Measurements from ENCODE around the gene NALCN. TPM values are rescaled to one million over a fixed set of nuclear protein-coding genes. Genes with fewer than 3 reads are reported as not detected.

NALCN gene
- total and polyA plus RNA-seq, 5 donors, result 5.2 to 17.0 (median 14.5) TPM

GRCh38 chr13:101308247-101309013 is 107.9 kb downstream of the NALCN start:
- intact Hi-C loops (cut with DNase I), result no loop called here
- H3K4me1 ChIP-seq (ENCODE audit: control insufficient read depth, insufficient read depth, low read length), result no peaks in the 10 kb centered on the region
- DNase-seq (no peak), ATAC-seq (no peak)
- no peak overlapping the region for H3K4me3 ChIP-seq (ENCODE audit: low read length)
- H3K27me3 ChIP-seq (ENCODE audit: control insufficient read depth, insufficient read depth), result no peaks in the 10 kb centered on the region
- WGBS, result 67% methylated on average over 4 of the region's 4 CpGs
- H3K9me3 ChIP-seq (ENCODE audit: control insufficient read depth, low read length), result no peaks in the 10 kb centered on the region
- no peak overlapping the region for H3K27ac ChIP-seq (ENCODE audit: low read length)

GRCh38 chr13:101307181-101307701 is 109.1 kb downstream of the NALCN start:
- intact Hi-C loops (cut with DNase I), result no loop called here
- H3K27ac ChIP-seq (ENCODE audit: low read length), result no peak overlapping the region
- 61% methylated on average over 5 of the region's 5 CpGs for WGBS
- DNase-seq, result no peak
- no peak overlapping the region for H3K4me3 ChIP-seq (ENCODE audit: low read length)
- H3K27me3 ChIP-seq (ENCODE audit: control insufficient read depth, insufficient read depth), result no peaks in the 10 kb centered on the region
- H3K9me3 ChIP-seq (ENCODE audit: control insufficient read depth, low read length), result no peaks in the 10 kb centered on the region
- H3K4me1 ChIP-seq (ENCODE audit: control insufficient read depth, insufficient read depth, low read length), result no peaks in the 10 kb centered on the region
- ATAC-seq, result no peak

GRCh38 chr13:101306773-101307172 is 109.5 kb downstream of the NALCN start:
- ATAC-seq, result no peak
- intact Hi-C loops (cut with DNase I), result no loop called here
- 85% methylated on average over 3 of the region's 3 CpGs for WGBS
- no peak overlapping the region for H3K27ac ChIP-seq (ENCODE audit: low read length)
- H3K4me3 ChIP-seq (ENCODE audit: low read length), result no peak overlapping the region
- H3K9me3 ChIP-seq (ENCODE audit: control insufficient read depth, low read length), result no peaks in the 10 kb centered on the region
- H3K27me3 ChIP-seq (ENCODE audit: control insufficient read depth, insufficient read depth), result no peaks in the 10 kb centered on the region
- no peaks in the 10 kb centered on the region for H3K4me1 ChIP-seq (ENCODE audit: control insufficient read depth, insufficient read depth, low read length)
- no peak for DNase-seq

GRCh38 chr13:101305981-101306411 is 110.3 kb downstream of the NALCN start:
- DNase-seq (no peak), ATAC-seq (no peak)
- intact Hi-C loops (cut with DNase I), result no loop called here

GRCh38 chr13:101303521-101303920 is 112.8 kb downstream of the NALCN start:
- DNase-seq (no peak), ATAC-seq (no peak)
- Histone ChIP-seq H3K27me3 (ENCODE audit: control insufficient read depth, insufficient read depth) (no peaks in the 10 kb centered on the region), H3K9me3 (ENCODE audit: control insufficient read depth, low read length) (no peaks in the 10 kb centered on the region), H3K27ac (ENCODE audit: low read length) (no peak overlapping the region), H3K4me3 (ENCODE audit: low read length) (no peak overlapping the region), H3K4me1 (ENCODE audit: control insufficient read depth, insufficient read depth, low read length) (no peaks in the 10 kb centered on the region)
- 76% methylated on average over 7 of the region's 7 CpGs for WGBS
- intact Hi-C loops (cut with DNase I), result no loop called here

More at GRCh38 chr13:101305981-101306411, 110.3 kb downstream of the NALCN start:
- no peaks in the 10 kb centered on the region for H3K27me3 ChIP-seq (ENCODE audit: control insufficient read depth, insufficient read depth)
- WGBS, result 68% methylated on average over 6 of the region's 6 CpGs
- no peaks in the 10 kb centered on the region for H3K4me1 ChIP-seq (ENCODE audit: control insufficient read depth, insufficient read depth, low read length)
- no peak overlapping the region for H3K27ac ChIP-seq (ENCODE audit: low read length)
- H3K9me3 ChIP-seq (ENCODE audit: control insufficient read depth, low read length), result no peaks in the 10 kb centered on the region
- no peak overlapping the region for H3K4me3 ChIP-seq (ENCODE audit: low read length)

- DNase-seq, result no peak
- no peak overlapping the region for H3K27ac ChIP-seq (ENCODE audit: low read length)
- intact Hi-C loops (cut with DNase I), result no loop called here
- H3K4me1 ChIP-seq (ENCODE audit: control insufficient read depth, insufficient read depth, low read length), result no peaks in the 10 kb centered on the region
- H3K9me3 ChIP-seq (ENCODE audit: control insufficient read depth, low read length), result no peaks in the 10 kb centered on the region
- H3K27me3 ChIP-seq (ENCODE audit: control insufficient read depth, insufficient read depth), result no peaks in the 10 kb centered on the region
- ATAC-seq, result no peak
- 78% methylated on average over 8 of the region's 8 CpGs for WGBS
- H3K4me3 ChIP-seq (ENCODE audit: low read length), result no peak overlapping the region
Observed at GRCh38 chr13:101301053-101301452, 115.3 kb downstream of the NALCN start.

- Histone ChIP-seq H3K9me3 (ENCODE audit: control insufficient read depth, low read length) (no peaks in the 10 kb centered on the region), H3K27me3 (ENCODE audit: control insufficient read depth, insufficient read depth) (no peaks in the 10 kb centered on the region), H3K4me3 (ENCODE audit: low read length) (no peak overlapping the region), H3K4me1 (ENCODE audit: control insufficient read depth, insufficient read depth, low read length) (no peaks in the 10 kb centered on the region), H3K27ac (ENCODE audit: low read length) (no peak overlapping the region)
- no peak for DNase-seq
- intact Hi-C loops (cut with DNase I), result no loop called here
- no peak for ATAC-seq
- 59% methylated on average over 2 of the region's 2 CpGs for WGBS
Observed at GRCh38 chr13:101300531-101300930, 115.8 kb downstream of the NALCN start.

- H3K4me1 ChIP-seq (ENCODE audit: control insufficient read depth, insufficient read depth, low read length), result no peaks in the 10 kb centered on the region
- DNase-seq, result no peak
- H3K27ac ChIP-seq (ENCODE audit: low read length), result no peak overlapping the region
- H3K9me3 ChIP-seq (ENCODE audit: control insufficient read depth, low read length), result no peaks in the 10 kb centered on the region
- intact Hi-C loops (cut with DNase I), result no loop called here
- no peaks in the 10 kb centered on the region for H3K27me3 ChIP-seq (ENCODE audit: control insufficient read depth, insufficient read depth)
- ATAC-seq, result no peak
- WGBS, result 83% methylated on average over 4 of the region's 4 CpGs
- no peak overlapping the region for H3K4me3 ChIP-seq (ENCODE audit: low read length)
Observed at GRCh38 chr13:101298517-101298916, 117.8 kb downstream of the NALCN start.

- 82% methylated on average over 1 of the region's 1 CpG for WGBS
- Histone ChIP-seq H3K27me3 (ENCODE audit: control insufficient read depth, insufficient read depth) (no peaks in the 10 kb centered on the region), H3K4me1 (ENCODE audit: control insufficient read depth, insufficient read depth, low read length) (no peaks in the 10 kb centered on the region), H3K27ac (ENCODE audit: low read length) (no peak overlapping the region), H3K4me3 (ENCODE audit: low read length) (no peak overlapping the region), H3K9me3 (ENCODE audit: control insufficient read depth, low read length) (no peaks in the 10 kb centered on the region)
- ATAC-seq, result no peak
- intact Hi-C loops (cut with DNase I), result no loop called here
- no peak for DNase-seq
Observed at GRCh38 chr13:101297794-101298193, 118.5 kb downstream of the NALCN start.

GRCh38 chr13:101292711-101293110 is 123.6 kb downstream of the NALCN start:
- ATAC-seq, result no peak
- WGBS, result 90% methylated on average over 1 of the region's 1 CpG

GRCh38 chr13:101291646-101292515 is 124.4 kb downstream of the NALCN start:
- DNase-seq (no peak), ATAC-seq (no peak)
- H3K4me3 ChIP-seq (ENCODE audit: low read length), result no peak overlapping the region
- no peaks in the 10 kb centered on the region for H3K27me3 ChIP-seq (ENCODE audit: control insufficient read depth, insufficient read depth)
- no peaks in the 10 kb centered on the region for H3K9me3 ChIP-seq (ENCODE audit: control insufficient read depth, low read length)
- intact Hi-C loops (cut with DNase I), result no loop called here
- 72% methylated on average over 10 of the region's 10 CpGs for WGBS
- no peaks in the 10 kb centered on the region for H3K4me1 ChIP-seq (ENCODE audit: control insufficient read depth, insufficient read depth, low read length)
- H3K27ac ChIP-seq (ENCODE audit: low read length), result no peak overlapping the region

More at GRCh38 chr13:101292711-101293110, 123.6 kb downstream of the NALCN start:
- H3K4me1 ChIP-seq (ENCODE audit: control insufficient read depth, insufficient read depth, low read length), result no peaks in the 10 kb centered on the region
- H3K9me3 ChIP-seq (ENCODE audit: control insufficient read depth, low read length), result no peaks in the 10 kb centered on the region
- H3K27me3 ChIP-seq (ENCODE audit: control insufficient read depth, insufficient read depth), result no peaks in the 10 kb centered on the region
- intact Hi-C loops (cut with DNase I), result no loop called here
- H3K27ac ChIP-seq (ENCODE audit: low read length), result no peak overlapping the region
- no peak for DNase-seq
- H3K4me3 ChIP-seq (ENCODE audit: low read length), result no peak overlapping the region
